GM23248 (cell line): ENCODE results near the gene CTSF.

ENCODE experiments used
- EZH2 ChIP-seq: fragments of 200-600 bp; sonication (generic); IDR thresholded peaks from 2 replicates; pipeline ENCODE4 v1.6.1; 2018; ENCODE audit warnings: antibody characterized with exemption, mild to moderate bottlenecking; ENCODE audit not compliant: insufficient read depth, poor library complexity, severe bottlenecking
- EZH2phosphoT487 ChIP-seq: fragments of 200-600 bp; sonication (generic); IDR thresholded peaks from 2 replicates; pipeline ENCODE4 v1.6.1; 2018; ENCODE audit warnings: antibody characterized with exemption, moderate library complexity, mild to moderate bottlenecking, low read depth; ENCODE audit not compliant: insufficient read depth

DNA sequence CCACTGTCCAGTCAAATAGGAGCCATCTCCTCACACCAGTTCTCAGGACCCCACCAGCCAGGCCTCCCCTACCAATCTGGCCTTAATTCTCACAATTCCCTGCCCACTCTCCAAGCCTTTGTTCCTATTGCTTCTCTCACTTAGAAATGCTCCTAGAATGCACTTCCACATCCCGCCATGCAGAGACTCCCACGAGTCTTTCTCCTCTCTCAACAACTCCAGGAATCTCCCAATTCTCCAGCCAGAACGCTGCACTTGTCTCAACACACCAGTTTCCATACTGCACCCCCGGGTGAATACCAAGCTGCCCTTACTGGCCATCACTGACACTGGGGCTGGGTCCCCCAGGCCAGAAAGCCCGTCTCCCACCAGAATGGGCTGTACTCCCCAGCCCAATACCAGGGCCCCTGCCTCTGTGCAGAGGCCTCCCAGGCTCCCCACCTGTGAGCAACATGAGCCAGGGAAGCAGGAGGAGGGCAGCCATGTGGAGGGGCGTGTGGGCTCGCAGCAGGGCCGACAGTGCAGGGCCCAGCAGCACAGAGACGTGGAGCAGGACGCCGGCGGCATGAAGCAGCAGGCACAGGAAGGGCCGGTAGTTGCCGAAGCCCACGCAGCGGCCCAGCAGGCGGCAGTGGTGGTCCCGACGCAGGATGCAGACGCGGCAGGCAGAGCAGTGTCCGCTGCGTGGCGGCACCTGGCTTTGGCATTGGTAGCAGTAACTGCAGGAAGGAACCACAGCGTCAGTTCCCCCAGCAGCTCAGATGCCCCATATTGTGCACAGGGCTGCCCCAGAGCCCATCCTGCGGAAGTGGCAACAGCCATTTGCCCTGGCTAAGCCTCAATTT is 24.9 kb downstream of the CTSF start:
- TF ChIP-seq EZH2phosphoT487 (no peak), EZH2 (no peak)
